ENCODE measurements around the gene ADARB2. TPM values are rescaled to one million over a fixed set of nuclear protein-coding genes. Genes with fewer than 3 reads are reported as not detected.

The ADARB2 gene
- total RNA-seq, 3 donors from 2014 or later (not counting 1 experiment from before 2014, with no cell fraction given) = 0.27 to 0.78 (median 0.40) TPM

DNA sequence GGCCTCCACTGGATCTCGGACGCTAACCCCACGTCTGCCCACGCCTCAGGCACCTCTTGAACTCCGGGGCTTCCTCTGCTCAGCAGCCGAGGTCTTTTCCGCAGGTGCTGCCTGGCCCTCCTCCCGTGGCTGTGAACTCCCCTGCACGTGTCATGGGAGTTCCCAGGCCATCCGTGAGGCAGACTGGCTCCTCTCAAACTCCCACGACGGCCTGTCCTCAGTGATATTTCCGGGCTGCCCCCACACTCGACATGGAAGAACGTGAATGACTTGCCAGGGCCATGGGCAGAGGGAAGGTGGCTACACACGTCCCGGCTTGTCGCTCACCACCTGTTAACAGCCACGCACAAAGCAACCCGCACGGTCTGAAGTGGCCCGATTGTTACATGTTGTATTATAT, 110.9 kb downstream of the ADARB2 start:
- H3K36me3 ChIP-seq (ENCODE audit: control insufficient read depth, insufficient read depth, low read length) = no peaks in the 10 kb centered on the region
- ATAC-seq (no peak), DNase-seq (no peak)
- H3K27me3 Mint-ChIP-seq (ENCODE audit: low read depth in 2 of 2) = no peaks in the 10 kb centered on the region
- no peaks in the 10 kb centered on the region for H3K4me1 Mint-ChIP-seq
- H3K9me3 ChIP-seq (ENCODE audit: control insufficient read depth, insufficient read depth, low read length) = no peaks in the 10 kb centered on the region
- no peaks in the 10 kb centered on the region for H3K36me3 Mint-ChIP-seq
- H3K27me3 ChIP-seq (ENCODE audit: control insufficient read depth, insufficient read depth, low read length) = no peaks in the 10 kb centered on the region
- no peaks in the 10 kb centered on the region for H3K4me1 ChIP-seq (ENCODE audit: control insufficient read depth, insufficient read depth, low read length)
- intact Hi-C loops (cut with micrococcal nuclease) = no loop called here
- TF ChIP-seq, protein P1, sequence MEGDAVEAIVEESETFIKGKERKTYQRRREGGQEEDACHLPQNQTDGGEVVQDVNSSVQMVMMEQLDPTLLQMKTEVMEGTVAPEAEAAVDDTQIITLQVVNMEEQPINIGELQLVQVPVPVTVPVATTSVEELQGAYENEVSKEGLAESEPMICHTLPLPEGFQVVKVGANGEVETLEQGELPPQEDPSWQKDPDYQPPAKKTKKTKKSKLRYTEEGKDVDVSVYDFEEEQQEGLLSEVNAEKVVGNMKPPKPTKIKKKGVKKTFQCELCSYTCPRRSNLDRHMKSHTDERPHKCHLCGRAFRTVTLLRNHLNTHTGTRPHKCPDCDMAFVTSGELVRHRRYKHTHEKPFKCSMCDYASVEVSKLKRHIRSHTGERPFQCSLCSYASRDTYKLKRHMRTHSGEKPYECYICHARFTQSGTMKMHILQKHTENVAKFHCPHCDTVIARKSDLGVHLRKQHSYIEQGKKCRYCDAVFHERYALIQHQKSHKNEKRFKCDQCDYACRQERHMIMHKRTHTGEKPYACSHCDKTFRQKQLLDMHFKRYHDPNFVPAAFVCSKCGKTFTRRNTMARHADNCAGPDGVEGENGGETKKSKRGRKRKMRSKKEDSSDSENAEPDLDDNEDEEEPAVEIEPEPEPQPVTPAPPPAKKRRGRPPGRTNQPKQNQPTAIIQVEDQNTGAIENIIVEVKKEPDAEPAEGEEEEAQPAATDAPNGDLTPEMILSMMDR (IDR thresholded peaks at IDR 0.05) = no peak
- 89% methylated on average over 18 of the region's 22 CpGs for whole genome bisulfite sequencing (ENCODE audit: insufficient coverage)
- no peak overlapping the region for H3K4me3 Mint-ChIP-seq
- no peaks in the 10 kb centered on the region for H3K9me3 Mint-ChIP-seq
- no peak overlapping the region for H3K27ac Mint-ChIP-seq
- no peak overlapping the region for H3K4me3 ChIP-seq (ENCODE audit: low read length)
- no peak overlapping the region for H3K27ac ChIP-seq (ENCODE audit: low read length)

DNA sequence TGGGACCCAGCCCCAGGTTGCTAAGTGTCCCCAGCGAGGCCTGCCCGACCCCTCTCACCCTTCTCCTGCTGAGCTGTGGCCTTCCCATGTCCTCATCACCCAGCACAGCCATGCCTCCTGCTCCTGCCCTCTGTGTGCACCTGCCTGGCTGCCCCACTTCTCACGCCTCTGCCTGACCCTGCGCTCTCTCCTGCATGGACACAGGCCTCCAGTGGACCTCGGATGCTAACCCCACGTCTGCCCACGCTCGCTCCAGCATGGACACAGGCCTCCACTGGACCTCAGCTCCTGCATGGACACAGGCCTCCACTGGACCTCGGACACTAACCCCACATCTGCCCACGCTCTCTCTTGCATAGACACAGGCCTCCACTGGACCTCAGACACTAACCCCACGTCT, 111.6 kb downstream of the ADARB2 start:
- H3K36me3 Mint-ChIP-seq = no peaks in the 10 kb centered on the region
- intact Hi-C loops (cut with micrococcal nuclease) = no loop called here
- no peak for DNase-seq

DNA sequence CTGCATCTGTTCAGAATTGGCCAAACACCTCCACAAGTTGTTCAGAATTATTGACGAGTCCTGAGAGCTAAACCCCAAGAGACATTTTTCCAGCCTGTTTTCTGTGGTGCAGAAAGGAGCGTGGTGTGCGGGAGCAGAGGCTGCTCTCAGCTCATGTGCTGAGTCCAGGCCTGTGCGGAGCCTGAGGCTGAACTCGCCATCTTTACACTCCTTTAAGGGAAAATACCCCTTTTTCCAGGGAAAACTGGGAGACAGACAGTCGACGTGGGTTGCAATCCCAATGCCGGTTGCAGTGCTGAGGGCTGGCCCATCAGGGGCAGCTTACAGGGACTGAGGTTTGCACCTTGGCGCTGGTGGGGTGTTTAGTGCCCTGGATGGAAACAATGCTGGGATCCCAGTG, 112.2 kb downstream of the ADARB2 start:
- Mint-ChIP-seq H3K27me3 (ENCODE audit: low read depth in 2 of 2) (peaks cover 2 to 3% of the 10 kb centered on the region in 2 donors), H3K9me3 (no peaks in the 10 kb centered on the region), H3K4me1 (no peaks in the 10 kb centered on the region), H3K27ac (no peak overlapping the region), H3K36me3 (no peaks in the 10 kb centered on the region), H3K4me3 (no peak overlapping the region)
- ATAC-seq (no peak), DNase-seq (no peak)
- Histone ChIP-seq H3K36me3 (ENCODE audit: control insufficient read depth, insufficient read depth, low read length) (no peaks in the 10 kb centered on the region), H3K4me1 (ENCODE audit: control insufficient read depth, insufficient read depth, low read length) (no peaks in the 10 kb centered on the region), H3K4me3 (ENCODE audit: low read length) (no peak overlapping the region), H3K27me3 (ENCODE audit: control insufficient read depth, insufficient read depth, low read length) (no peaks in the 10 kb centered on the region), H3K9me3 (ENCODE audit: control insufficient read depth, insufficient read depth, low read length) (no peaks in the 10 kb centered on the region), H3K27ac (ENCODE audit: low read length) (no peak overlapping the region)
- intact Hi-C loops (cut with micrococcal nuclease) = no loop called here
- WGBS (ENCODE audit: insufficient coverage) = 90% methylated on average over 9 of the region's 9 CpGs
- TF ChIP-seq, protein P1 (IDR thresholded peaks at IDR 0.05) = no peak

More for the DNA sequence above, 111.6 kb downstream of the ADARB2 start:
- WGBS (ENCODE audit: insufficient coverage) = 86% methylated on average over 11 of the region's 11 CpGs
- TF ChIP-seq, protein P1 (IDR thresholded peaks at IDR 0.05) = no peak
- Histone ChIP-seq H3K4me3 (ENCODE audit: low read length) (no peak overlapping the region), H3K27me3 (ENCODE audit: control insufficient read depth, insufficient read depth, low read length) (no peaks in the 10 kb centered on the region), H3K36me3 (ENCODE audit: control insufficient read depth, insufficient read depth, low read length) (no peaks in the 10 kb centered on the region), H3K27ac (ENCODE audit: low read length) (no peak overlapping the region), H3K4me1 (ENCODE audit: control insufficient read depth, insufficient read depth, low read length) (no peaks in the 10 kb centered on the region), H3K9me3 (ENCODE audit: control insufficient read depth, insufficient read depth, low read length) (no peaks in the 10 kb centered on the region)
- Mint-ChIP-seq H3K9me3 (no peaks in the 10 kb centered on the region), H3K4me1 (no peaks in the 10 kb centered on the region), H3K27me3 (ENCODE audit: low read depth in 2 of 2) (no peaks in the 10 kb centered on the region), H3K27ac (no peak overlapping the region), H3K4me3 (no peak overlapping the region)
- no peak for ATAC-seq

DNA sequence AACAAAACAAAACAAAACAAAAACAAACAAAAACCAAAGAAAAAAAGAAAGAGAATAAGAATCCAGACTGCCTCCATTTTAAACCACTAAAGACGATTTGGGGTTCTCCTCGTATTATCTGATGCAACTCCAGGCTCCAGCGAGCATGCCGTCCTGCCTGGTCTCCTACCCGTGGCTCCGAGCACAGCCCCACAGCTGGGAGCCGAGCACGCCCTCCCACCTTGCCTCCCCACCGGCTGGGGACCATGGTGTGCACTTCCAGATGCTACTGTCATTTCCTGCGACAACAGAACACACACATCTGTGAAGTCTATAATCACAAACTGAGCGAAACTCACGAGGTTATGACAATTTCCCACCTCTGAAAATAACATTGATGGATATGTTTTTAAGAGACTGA, 113.1 kb downstream of the ADARB2 start:
- Histone ChIP-seq H3K27ac (ENCODE audit: low read length) (no peak overlapping the region), H3K9me3 (ENCODE audit: control insufficient read depth, insufficient read depth, low read length) (no peaks in the 10 kb centered on the region), H3K27me3 (ENCODE audit: control insufficient read depth, insufficient read depth, low read length) (no peaks in the 10 kb centered on the region), H3K36me3 (ENCODE audit: control insufficient read depth, insufficient read depth, low read length) (no peaks in the 10 kb centered on the region), H3K4me3 (ENCODE audit: low read length) (no peak overlapping the region), H3K4me1 (ENCODE audit: control insufficient read depth, insufficient read depth, low read length) (no peaks in the 10 kb centered on the region)
- no peaks in the 10 kb centered on the region for H3K4me1 Mint-ChIP-seq
- intact Hi-C loops (cut with micrococcal nuclease) = no loop called here
- no peak for DNase-seq
- WGBS (ENCODE audit: insufficient coverage) = 75% methylated on average over 10 of the region's 12 CpGs
- H3K36me3 Mint-ChIP-seq = no peaks in the 10 kb centered on the region
- no peak for ATAC-seq
- H3K9me3 Mint-ChIP-seq = no peaks in the 10 kb centered on the region
- no peak overlapping the region for H3K27ac Mint-ChIP-seq
- peaks cover 4 to 7% of the 10 kb centered on the region in 2 donors for H3K27me3 Mint-ChIP-seq (ENCODE audit: low read depth in 2 of 2)
- H3K4me3 Mint-ChIP-seq = no peak overlapping the region
- TF ChIP-seq, protein P1 (IDR thresholded peaks at IDR 0.05) = no peak
